Effector memory CD4-positive, alpha-beta T cell (primary cell): ENCODE measurements around the gene HS3ST2.

ENCODE experiments used
- DNase-seq, 3 donors: peaks; one replicate each; pipeline ENCODE4 v3.0.0-alpha.2; 2020
- H3K27ac ChIP-seq: 2 replicates; pipeline ENCODE4 v1.7.0; 2013; ENCODE audit warnings: mild to moderate bottlenecking, low read length, moderate library complexity; ENCODE audit not compliant: insufficient read depth, poor library complexity, severe bottlenecking
- H3K27me3 ChIP-seq: replicated peaks from 2 replicates; pipeline ENCODE4 v1.7.0; 2013; ENCODE audit warnings: mild to moderate bottlenecking, low read length; ENCODE audit not compliant: insufficient read depth, control insufficient read depth, poor library complexity, severe bottlenecking
- H3K36me3 ChIP-seq: 2 replicates; pipeline ENCODE4 v1.7.0; 2013; ENCODE audit warnings: mild to moderate bottlenecking, low read length, moderate library complexity; ENCODE audit not compliant: control insufficient read depth, insufficient read depth
- H3K4me1 ChIP-seq: 2 replicates; pipeline ENCODE4 v1.7.0; 2013; ENCODE audit warnings: low read length, mild to moderate bottlenecking; ENCODE audit not compliant: control insufficient read depth, insufficient read depth, poor library complexity, severe bottlenecking
- H3K4me3 ChIP-seq: 2 replicates; pipeline ENCODE4 v1.7.0; 2013; ENCODE audit warnings: low read length, low read depth, mild to moderate bottlenecking; ENCODE audit not compliant: insufficient read depth, poor library complexity, severe bottlenecking
- H3K9me3 ChIP-seq: 2 replicates; pipeline ENCODE4 v1.7.0; 2013; ENCODE audit warnings: mild to moderate bottlenecking, low read length, moderate library complexity; ENCODE audit not compliant: control insufficient read depth

HS3ST2 gene

DNA sequence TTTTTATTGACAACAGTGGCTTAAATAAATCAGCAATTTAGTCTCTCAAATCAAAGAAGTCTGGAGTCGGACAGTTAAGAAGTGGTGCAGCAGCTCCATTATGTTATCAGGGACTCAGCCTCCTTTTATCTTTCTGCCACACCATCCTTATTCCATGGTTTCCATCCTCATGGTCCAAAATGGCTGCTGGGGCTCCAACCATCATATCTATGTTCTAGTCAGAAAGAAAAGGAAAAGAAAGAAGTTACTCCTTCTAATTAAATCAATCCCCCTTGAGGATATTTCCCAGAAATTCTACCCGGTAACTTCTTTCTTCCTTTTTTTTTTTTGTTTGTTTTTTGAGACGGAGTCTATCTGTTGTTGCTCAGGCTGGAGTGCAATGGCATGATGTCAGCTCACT lies 109.5 kb downstream of the HS3ST2 start:
- Histone ChIP-seq H3K27me3 (no peaks in the 10 kb centered on the region), H3K4me3 (no peak overlapping the region), H3K36me3 (no peaks in the 10 kb centered on the region), H3K9me3 (no peaks in the 10 kb centered on the region), H3K27ac (no peak overlapping the region), H3K4me1 (no peaks in the 10 kb centered on the region)
- no peak for DNase-seq

GRCh38 chr16:22924492-22924891 lies 110.5 kb downstream of the HS3ST2 start:
- DNase-seq, result no peak
- Histone ChIP-seq H3K27ac (no peak overlapping the region), H3K9me3 (no peaks in the 10 kb centered on the region), H3K4me1 (no peaks in the 10 kb centered on the region), H3K27me3 (no peaks in the 10 kb centered on the region), H3K36me3 (no peaks in the 10 kb centered on the region), H3K4me3 (no peak overlapping the region)

GRCh38 chr16:22926105-22926751 lies 112.3 kb downstream of the HS3ST2 start:
- no peaks in the 10 kb centered on the region for H3K4me1 ChIP-seq
- H3K27ac ChIP-seq, result no peak overlapping the region
- no peaks in the 10 kb centered on the region for H3K9me3 ChIP-seq
- H3K27me3 ChIP-seq, result no peaks in the 10 kb centered on the region
- no peaks in the 10 kb centered on the region for H3K36me3 ChIP-seq
- no peak for DNase-seq
- H3K4me3 ChIP-seq, result no peak overlapping the region

GRCh38 chr16:22927306-22927705 lies 113.3 kb downstream of the HS3ST2 start:
- no peaks in the 10 kb centered on the region for H3K36me3 ChIP-seq
- H3K9me3 ChIP-seq, result no peaks in the 10 kb centered on the region
- DNase-seq, result no peak
- H3K4me1 ChIP-seq, result no peaks in the 10 kb centered on the region
- no peak overlapping the region for H3K4me3 ChIP-seq
- no peak overlapping the region for H3K27ac ChIP-seq
- H3K27me3 ChIP-seq, result peaks cover 4% of the 10 kb centered on the region

GRCh38 chr16:22928882-22929435 lies 115.0 kb downstream of the HS3ST2 start:
- DNase-seq, result no peak

GRCh38 chr16:22929461-22929860 lies 115.5 kb downstream of the HS3ST2 start:
- H3K27me3 ChIP-seq, result peaks cover 6% of the 10 kb centered on the region
- no peaks in the 10 kb centered on the region for H3K4me1 ChIP-seq
- no peaks in the 10 kb centered on the region for H3K36me3 ChIP-seq
- H3K27ac ChIP-seq, result no peak overlapping the region
- DNase-seq, result no peak
- no peak overlapping the region for H3K4me3 ChIP-seq
- no peaks in the 10 kb centered on the region for H3K9me3 ChIP-seq

More at GRCh38 chr16:22928882-22929435, 115.0 kb downstream of the HS3ST2 start:
- H3K4me1 ChIP-seq, result no peaks in the 10 kb centered on the region
- H3K27ac ChIP-seq, result no peak overlapping the region
- H3K36me3 ChIP-seq, result no peaks in the 10 kb centered on the region
- H3K27me3 ChIP-seq, result peaks cover 6% of the 10 kb centered on the region
- H3K9me3 ChIP-seq, result no peaks in the 10 kb centered on the region
- no peak overlapping the region for H3K4me3 ChIP-seq

GRCh38 chr16:22932032-22932771 lies 118.2 kb downstream of the HS3ST2 start:
- H3K4me3 ChIP-seq, result no peak overlapping the region
- H3K27ac ChIP-seq, result no peak overlapping the region
- H3K9me3 ChIP-seq, result no peaks in the 10 kb centered on the region
- no peak for DNase-seq
- H3K36me3 ChIP-seq, result no peaks in the 10 kb centered on the region
- H3K27me3 ChIP-seq, result peaks cover 6% of the 10 kb centered on the region
- H3K4me1 ChIP-seq, result no peaks in the 10 kb centered on the region

DNA sequence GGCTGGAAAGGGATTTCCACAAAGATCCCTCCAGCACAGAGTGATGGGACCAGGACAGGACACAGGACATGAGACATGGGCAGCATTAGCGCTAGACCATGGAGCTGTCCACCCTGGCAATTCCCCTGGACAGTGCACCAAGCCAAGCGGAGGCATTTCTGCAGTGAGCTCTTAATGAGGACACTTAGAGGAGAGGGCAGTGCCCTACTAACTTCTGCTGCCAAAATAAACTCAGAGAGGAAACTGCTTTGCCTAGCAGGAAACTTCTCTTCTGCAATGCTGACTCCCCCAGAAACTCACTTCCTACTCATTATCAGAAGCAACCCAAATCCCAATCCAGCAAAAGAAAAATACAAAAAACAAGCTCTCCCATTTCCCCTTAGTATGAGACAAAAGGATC lies 119.2 kb downstream of the HS3ST2 start:
- Histone ChIP-seq H3K27me3 (peaks cover 6% of the 10 kb centered on the region), H3K9me3 (no peaks in the 10 kb centered on the region), H3K4me1 (no peaks in the 10 kb centered on the region), H3K36me3 (no peaks in the 10 kb centered on the region), H3K27ac (no peak overlapping the region), H3K4me3 (no peak overlapping the region)
- DNase-seq, result no peak

DNA sequence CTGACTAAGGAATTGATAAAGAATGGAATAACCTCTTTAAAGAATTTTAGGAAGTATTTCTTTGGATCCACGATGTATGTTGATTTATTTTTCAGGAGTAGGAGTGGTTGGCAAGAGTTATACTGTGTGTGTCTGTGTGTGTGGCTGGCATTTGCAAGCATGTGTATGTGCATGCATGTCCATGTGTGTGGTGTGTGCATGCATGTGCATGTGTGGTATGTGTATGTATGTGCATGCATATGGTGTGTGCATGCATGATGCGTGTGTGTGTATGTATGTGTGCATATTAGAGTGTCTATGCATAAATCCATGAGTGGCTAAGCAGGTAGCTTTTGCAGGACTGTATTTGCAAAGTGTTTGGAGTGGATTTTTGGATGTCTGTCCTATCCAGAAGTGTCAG lies 120.8 kb downstream of the HS3ST2 start:
- H3K9me3 ChIP-seq, result no peaks in the 10 kb centered on the region
- no peak overlapping the region for H3K4me3 ChIP-seq
- H3K36me3 ChIP-seq, result no peaks in the 10 kb centered on the region
- DNase-seq, result no peak
- peaks cover 6% of the 10 kb centered on the region for H3K27me3 ChIP-seq
- no peaks in the 10 kb centered on the region for H3K4me1 ChIP-seq
- H3K27ac ChIP-seq, result no peak overlapping the region

- Histone ChIP-seq H3K27me3 (peaks cover 7% of the 10 kb centered on the region), H3K27ac (no peak overlapping the region), H3K36me3 (no peaks in the 10 kb centered on the region), H3K4me1 (no peaks in the 10 kb centered on the region), H3K9me3 (no peaks in the 10 kb centered on the region), H3K4me3 (no peak overlapping the region)
- DNase-seq, result no peak
Observed at GRCh38 chr16:22937169-22937568, 123.2 kb downstream of the HS3ST2 start.
